ENCODE results near the gene PCDH15.

The PCDH15 gene

GRCh38 chr10:54666192-54666591, 134.8 kb downstream of the PCDH15 start:
- H3K4me2 ChIP-seq (ENCODE audit: insufficient read depth, low read length, poor library complexity, severe bottlenecking) = no peak overlapping the region
- H3K36me3 ChIP-seq (replicated peaks in 1 of 2; ENCODE audit: control insufficient read depth in 2 of 2, insufficient read depth in 2 of 2, low read length in 2 of 2) = no peaks in the 10 kb centered on the region
- no peaks in the 10 kb centered on the region for H3K9me3 ChIP-seq (replicated peaks in 1 of 2; ENCODE audit: control insufficient read depth in 2 of 2, insufficient read depth in 1 of 2, low read depth in 1 of 2, low read length in 2 of 2)
- H4K91ac ChIP-seq (ENCODE audit: low read depth, low read length, poor library complexity) = no peak overlapping the region
- no peak overlapping the region for H2BK5ac ChIP-seq (ENCODE audit: low read length)
- H4K8ac ChIP-seq (ENCODE audit: low read depth, low read length) = no peak overlapping the region
- H2BK15ac ChIP-seq (ENCODE audit: low read length) = no peak overlapping the region
- H3K18ac ChIP-seq (ENCODE audit: low read length) = no peak overlapping the region
- H2BK12ac ChIP-seq (ENCODE audit: low read length) = no peak overlapping the region
- no peak for DNase-seq (ENCODE audit: low spot score)
- no peak overlapping the region for H3K23ac ChIP-seq (ENCODE audit: low read depth, low read length, poor library complexity)
- H3K4ac ChIP-seq (ENCODE audit: low read length) = no peak overlapping the region
- H2BK120ac ChIP-seq (ENCODE audit: low read depth, low read length) = no peak overlapping the region
- no peak overlapping the region for H3K14ac ChIP-seq (ENCODE audit: low read length)
- H2AFZ ChIP-seq (ENCODE audit: low read length) = no peak overlapping the region
- peaks cover 0 to 2% of the 10 kb centered on the region in 2 donors for H3K4me1 ChIP-seq (ENCODE audit: control insufficient read depth in 2 of 2, insufficient read depth in 1 of 2, low read depth in 1 of 2, low read length in 2 of 2)
- no peak overlapping the region for H3K4me3 ChIP-seq (ENCODE audit: low read length in 2 of 2)
- H3K79me1 ChIP-seq (ENCODE audit: low read depth, low read length) = no peaks in the 10 kb centered on the region
- no peak overlapping the region for H3K27ac ChIP-seq (replicated peaks; ENCODE audit: low read length)
- H3K9ac ChIP-seq (ENCODE audit: low read depth, low read length, poor library complexity) = no peak overlapping the region
- no peak overlapping the region for H2AK5ac ChIP-seq (ENCODE audit: low read depth, low read length)
- no peaks in the 10 kb centered on the region for H3K27me3 ChIP-seq (ENCODE audit: control insufficient read depth in 3 of 3, insufficient read depth in 3 of 3, low read depth in 1 of 3, low read length in 3 of 3)

- H4K8ac ChIP-seq (ENCODE audit: low read depth, low read length) = no peak overlapping the region
- no peaks in the 10 kb centered on the region for H3K9me3 ChIP-seq (replicated peaks in 1 of 2; ENCODE audit: control insufficient read depth in 2 of 2, insufficient read depth in 1 of 2, low read depth in 1 of 2, low read length in 2 of 2)
- H2AFZ ChIP-seq (ENCODE audit: low read length) = peak overlapping the region; percentile 8
- H2AK5ac ChIP-seq (ENCODE audit: low read depth, low read length) = no peak overlapping the region
- no peaks in the 10 kb centered on the region for H3K79me1 ChIP-seq (ENCODE audit: low read depth, low read length)
- H2BK5ac ChIP-seq (ENCODE audit: low read length) = no peak overlapping the region
- H3K27ac ChIP-seq (replicated peaks; ENCODE audit: low read length) = no peak overlapping the region
- peaks cover 0 to 2% of the 10 kb centered on the region in 2 donors for H3K4me1 ChIP-seq (ENCODE audit: control insufficient read depth in 2 of 2, insufficient read depth in 1 of 2, low read depth in 1 of 2, low read length in 2 of 2)
- no peak for DNase-seq (ENCODE audit: low spot score)
- H2BK120ac ChIP-seq (ENCODE audit: low read depth, low read length) = no peak overlapping the region
- no peak overlapping the region for H3K4ac ChIP-seq (ENCODE audit: low read length)
- H2BK15ac ChIP-seq (ENCODE audit: low read length) = no peak overlapping the region
- no peak overlapping the region for H4K91ac ChIP-seq (ENCODE audit: low read depth, low read length, poor library complexity)
- no peaks in the 10 kb centered on the region for H3K27me3 ChIP-seq (ENCODE audit: control insufficient read depth in 3 of 3, insufficient read depth in 3 of 3, low read depth in 1 of 3, low read length in 3 of 3)
- no peak overlapping the region for H3K23ac ChIP-seq (ENCODE audit: low read depth, low read length, poor library complexity)
- H2BK12ac ChIP-seq (ENCODE audit: low read length) = no peak overlapping the region
- H3K9ac ChIP-seq (ENCODE audit: low read depth, low read length, poor library complexity) = no peak overlapping the region
- no peaks in the 10 kb centered on the region for H3K36me3 ChIP-seq (replicated peaks in 1 of 2; ENCODE audit: control insufficient read depth in 2 of 2, insufficient read depth in 2 of 2, low read length in 2 of 2)
- H3K4me2 ChIP-seq (ENCODE audit: insufficient read depth, low read length, poor library complexity, severe bottlenecking) = no peak overlapping the region
- no peak overlapping the region for H3K4me3 ChIP-seq (ENCODE audit: low read length in 2 of 2)
- H3K18ac ChIP-seq (ENCODE audit: low read length) = no peak overlapping the region
- no peak overlapping the region for H3K14ac ChIP-seq (ENCODE audit: low read length)
These were observed 135.9 kb downstream of the PCDH15 start for GRCh38 chr10:54665095-54665494.

GRCh38 chr10:54660397-54660796, 140.6 kb downstream of the PCDH15 start:
- H2BK120ac ChIP-seq (ENCODE audit: low read depth, low read length) = no peak overlapping the region
- no peak overlapping the region for H2BK12ac ChIP-seq (ENCODE audit: low read length)
- no peak overlapping the region for H3K23ac ChIP-seq (ENCODE audit: low read depth, low read length, poor library complexity)
- H3K9me3 ChIP-seq (replicated peaks in 1 of 2; ENCODE audit: control insufficient read depth in 2 of 2, insufficient read depth in 1 of 2, low read depth in 1 of 2, low read length in 2 of 2) = no peaks in the 10 kb centered on the region
- H3K27ac ChIP-seq (replicated peaks; ENCODE audit: low read length) = no peak overlapping the region
- peaks cover 0 to 2% of the 10 kb centered on the region in 2 donors for H3K4me1 ChIP-seq (ENCODE audit: control insufficient read depth in 2 of 2, insufficient read depth in 1 of 2, low read depth in 1 of 2, low read length in 2 of 2)
- no peak overlapping the region for H2AFZ ChIP-seq (ENCODE audit: low read length)
- no peak overlapping the region for H3K4me2 ChIP-seq (ENCODE audit: insufficient read depth, low read length, poor library complexity, severe bottlenecking)
- H2AK5ac ChIP-seq (ENCODE audit: low read depth, low read length) = no peak overlapping the region
- H3K27me3 ChIP-seq (ENCODE audit: control insufficient read depth in 3 of 3, insufficient read depth in 3 of 3, low read depth in 1 of 3, low read length in 3 of 3) = no peaks in the 10 kb centered on the region
- H3K14ac ChIP-seq (ENCODE audit: low read length) = no peak overlapping the region
- no peak overlapping the region for H4K8ac ChIP-seq (ENCODE audit: low read depth, low read length)
- no peak overlapping the region for H2BK5ac ChIP-seq (ENCODE audit: low read length)
- DNase-seq (ENCODE audit: low spot score) = no peak
- H3K4me3 ChIP-seq (ENCODE audit: low read length in 2 of 2) = no peak overlapping the region
- H3K18ac ChIP-seq (ENCODE audit: low read length) = no peak overlapping the region
- no peak overlapping the region for H3K4ac ChIP-seq (ENCODE audit: low read length)
- H3K9ac ChIP-seq (ENCODE audit: low read depth, low read length, poor library complexity) = no peak overlapping the region
- H2BK15ac ChIP-seq (ENCODE audit: low read length) = no peak overlapping the region
- no peaks in the 10 kb centered on the region for H3K79me1 ChIP-seq (ENCODE audit: low read depth, low read length)
- no peak overlapping the region for H4K91ac ChIP-seq (ENCODE audit: low read depth, low read length, poor library complexity)
- H3K36me3 ChIP-seq (replicated peaks in 1 of 2; ENCODE audit: control insufficient read depth in 2 of 2, insufficient read depth in 2 of 2, low read length in 2 of 2) = no peaks in the 10 kb centered on the region

GRCh38 chr10:54656643-54657042, 144.4 kb downstream of the PCDH15 start:
- Histone ChIP-seq H4K91ac (ENCODE audit: low read depth, low read length, poor library complexity) (no peak overlapping the region), H2BK120ac (ENCODE audit: low read depth, low read length) (no peak overlapping the region), H3K27ac (replicated peaks; ENCODE audit: low read length) (no peak overlapping the region), H3K4ac (ENCODE audit: low read length) (no peak overlapping the region), H3K9me3 (replicated peaks in 1 of 2; ENCODE audit: control insufficient read depth in 2 of 2, insufficient read depth in 1 of 2, low read depth in 1 of 2, low read length in 2 of 2) (no peaks in the 10 kb centered on the region), H3K36me3 (replicated peaks in 1 of 2; ENCODE audit: control insufficient read depth in 2 of 2, insufficient read depth in 2 of 2, low read length in 2 of 2) (no peaks in the 10 kb centered on the region), H2BK15ac (ENCODE audit: low read length) (no peak overlapping the region), H3K23ac (ENCODE audit: low read depth, low read length, poor library complexity) (no peak overlapping the region), H3K27me3 (ENCODE audit: control insufficient read depth in 3 of 3, insufficient read depth in 3 of 3, low read depth in 1 of 3, low read length in 3 of 3) (no peaks in the 10 kb centered on the region), H2AK5ac (ENCODE audit: low read depth, low read length) (no peak overlapping the region), H2BK5ac (ENCODE audit: low read length) (no peak overlapping the region), H3K4me3 (ENCODE audit: low read length in 2 of 2) (no peak overlapping the region), H2AFZ (ENCODE audit: low read length) (no peak overlapping the region), H2BK12ac (ENCODE audit: low read length) (no peak overlapping the region), H3K79me1 (ENCODE audit: low read depth, low read length) (no peaks in the 10 kb centered on the region), H3K14ac (ENCODE audit: low read length) (no peak overlapping the region), H4K8ac (ENCODE audit: low read depth, low read length) (no peak overlapping the region), H3K4me2 (ENCODE audit: insufficient read depth, low read length, poor library complexity, severe bottlenecking) (no peak overlapping the region), H3K4me1 (ENCODE audit: control insufficient read depth in 2 of 2, insufficient read depth in 1 of 2, low read depth in 1 of 2, low read length in 2 of 2) (peaks cover 0 to 2% of the 10 kb centered on the region in 2 donors), H3K18ac (ENCODE audit: low read length) (no peak overlapping the region), H3K9ac (ENCODE audit: low read depth, low read length, poor library complexity) (no peak overlapping the region)
- no CpG with 5 or more reads among the region's 2 CpGs for WGBS, 2 donors (ENCODE audit: extremely low coverage in 2 of 2, insufficient read length in 2 of 2, insufficient replicate concordance in 1 of 2)
- DNase-seq (ENCODE audit: low spot score) = no peak

Measured in neuronal stem cell (in vitro differentiated cells).